ENCODE data around the gene HRH3.
A peak's percentile ranks its signal among the peaks of the same experiment; 100 is the strongest.

Gene HRH3

GRCh38 chr20:62219992-62220665 is at the start of gene HRH3:
HRH3 (minus strand) TSS chr20:62220278; CDS start chr20:62219970, 308 bp downstream.
- CTCF ChIA-PET, result interaction anchor here (0.6 kb wide), 1 partner anchor 163 kb away, joined by 3 read pairs; no protein-coding TSS in a partner anchor
- TF ChIP-seq GLIS1 (tag by site-specific recombination; IDR thresholded peaks at IDR 0.05), result no peak
- TF ChIP-seq ZSCAN30 (tag by site-specific recombination; IDR thresholded peaks at IDR 0.05), result no peak
- peak; percentile 68; the same call in 1 of the 2 replicates for TF ChIP-seq BCL11A (tag by site-specific recombination; IDR thresholded peaks at IDR 0.05; ENCODE audit: low read depth)
- peak; percentile 39; the same call in 1 of the 2 replicates for TF ChIP-seq ZBTB8A (tag by site-specific recombination; IDR thresholded peaks at IDR 0.05)
- no peak for TF ChIP-seq MEIS1 (CRISPR knock-in tag; IDR thresholded peaks at IDR 0.05; ENCODE audit: borderline replicate concordance)
- TF ChIP-seq PATZ1 (tag by site-specific recombination; IDR thresholded peaks at IDR 0.05), result peak; percentile 28; the same call in 1 of the 2 replicates
- TF ChIP-seq ZNF221 (tag by site-specific recombination; IDR thresholded peaks at IDR 0.05; ENCODE audit: borderline replicate concordance), result no peak
- peak; percentile 94; the same call in 1 of the 2 replicates for TF ChIP-seq KLF10 (tag by site-specific recombination; IDR thresholded peaks at IDR 0.05)
- TF ChIP-seq ZNF629 (tag by site-specific recombination; IDR thresholded peaks at IDR 0.05), result no peak
- no peak for TF ChIP-seq ZNF677 (tag by site-specific recombination; IDR thresholded peaks at IDR 0.05)
- peak; percentile 83 for TF ChIP-seq REST (tag by site-specific recombination; IDR thresholded peaks at IDR 0.05)
- no peaks in the 10 kb centered on the region for H3K9me3 ChIP-seq (ENCODE audit: control insufficient read depth, insufficient read depth, low read depth, low read length)
- no peaks in the 10 kb centered on the region for H3K36me3 ChIP-seq (ENCODE audit: control insufficient read depth in 2 of 2, insufficient read depth in 1 of 2, low read length in 2 of 2)
- H3K27ac ChIP-seq (ENCODE audit: extremely low read depth, low read depth, low read length), result no peak within 1 kb of the TSS
- peaks cover 2% of the 10 kb centered on the region; the same call in 1 of the 2 replicates for H3K4me1 ChIP-seq (ENCODE audit: control insufficient read depth, insufficient read depth, low read length)
- H3K4me3 ChIP-seq (ENCODE audit: low read depth, low read length), result peak within 1 kb of the TSS; percentile 15; the same call in 1 of the 2 replicates
- POLR2A ChIA-PET, result no interaction called here

- Histone ChIP-seq H3K36me3 (ENCODE audit: control insufficient read depth in 2 of 2, insufficient read depth in 1 of 2, low read length in 2 of 2) (peaks cover 0 to 67% of the 10 kb centered on the region in 2 experiments; a peak in 2 of 3 replicates), H3K9me3 (ENCODE audit: control insufficient read depth, insufficient read depth, low read depth, low read length) (no peaks in the 10 kb centered on the region), H3K27ac (ENCODE audit: extremely low read depth, low read depth, low read length) (no peak overlapping the region), H3K4me1 (ENCODE audit: control insufficient read depth, insufficient read depth, low read length) (no peaks in the 10 kb centered on the region), H3K4me3 (ENCODE audit: low read depth, low read length) (no peak overlapping the region)
- POLR2A ChIA-PET, result no interaction called here
- TF ChIP-seq ZNF530 (tag by site-specific recombination; IDR thresholded peaks at IDR 0.05; ENCODE audit: low read depth), result no peak
- no peak for TF ChIP-seq SP2 (tag by site-specific recombination; IDR thresholded peaks at IDR 0.05)
- CTCF ChIA-PET, result interaction anchor here (1.1 kb wide), 1 partner anchor 113 kb away, joined by 5 read pairs; no protein-coding TSS in a partner anchor
Observed at GRCh38 chr20:62269871-62270270, 49.8 kb upstream of the HRH3 start.

GRCh38 chr20:62269378-62269777 is 49.3 kb upstream of the HRH3 start:
- CTCF ChIA-PET, result interaction anchor here (1.1 kb wide), 1 partner anchor 113 kb away, joined by 5 read pairs; no protein-coding TSS in a partner anchor
- POLR2A ChIA-PET, result no interaction called here
- H3K27ac ChIP-seq (ENCODE audit: extremely low read depth, low read depth, low read length), result no peak overlapping the region
- no peak overlapping the region for H3K4me3 ChIP-seq (ENCODE audit: low read depth, low read length)
- no peaks in the 10 kb centered on the region for H3K9me3 ChIP-seq (ENCODE audit: control insufficient read depth, insufficient read depth, low read depth, low read length)
- no peaks in the 10 kb centered on the region for H3K4me1 ChIP-seq (ENCODE audit: control insufficient read depth, insufficient read depth, low read length)
- H3K36me3 ChIP-seq (ENCODE audit: control insufficient read depth in 2 of 2, insufficient read depth in 1 of 2, low read length in 2 of 2), result peaks cover 0 to 68% of the 10 kb centered on the region in 2 experiments; a peak in 2 of 3 replicates
- TF ChIP-seq ZNF398 (tag by site-specific recombination; IDR thresholded peaks at IDR 0.05), result no peak
- no peak for TF ChIP-seq ZNF639 (tag by site-specific recombination; IDR thresholded peaks at IDR 0.05)
- no peak for TF ChIP-seq ZNF214 (tag by site-specific recombination; IDR thresholded peaks at IDR 0.05; ENCODE audit: borderline replicate concordance)
- no peak for TF ChIP-seq ZNF501 (tag by site-specific recombination; IDR thresholded peaks at IDR 0.05)
- TF ChIP-seq ATF2 (tag by site-specific recombination; IDR thresholded peaks at IDR 0.05; ENCODE audit: low read depth), result no peak
- TF ChIP-seq ZNF600 (tag by site-specific recombination; IDR thresholded peaks at IDR 0.05), result no peak
- no peak for TF ChIP-seq ZNF416 (tag by site-specific recombination; IDR thresholded peaks at IDR 0.05)

All from HEK293 (cell line).